HepG2 (cell line): ENCODE results near the gene REM2. TPM values are rescaled to one million over a fixed set of nuclear protein-coding genes. Genes with fewer than 3 reads are reported as not detected.
A peak's percentile ranks its signal among the peaks of the same experiment; 100 is the strongest.

Experiments
- ATAC-seq: fragments of 200-7000 bp; cut with Tn5 transposase; 3 replicates; pipeline ENCODE4 v1.9.1; 2020; ENCODE audit warnings: mild to moderate bottlenecking, moderate library complexity
- BruUV-seq: library from RNA; stranded (reverse); fragments of 400-500 nt; replicated peaks from 2 replicates; lab custom pipeline; 2021; lab: Mats Ljungman, UMichigan
- CTCF ChIA-PET: fragments of 300-600 bp; formaldehyde crosslinking; extraction: SDS; loops from one replicate; lab custom pipeline; 2021; ENCODE audit warnings: low total read pairs, inconsistent platforms, low intra/inter-chr PET ratio; lab: Yijun Ruan, JAX
- POLR2A ChIA-PET: fragments of 350-600 bp; sonication (Branson Sonifier 250); formaldehyde crosslinking; loops from one replicate; lab custom pipeline; 2020; ENCODE audit warnings: antibody characterized with exemption, inconsistent platforms; lab: Yijun Ruan, JAX
- DNase-seq: peaks from one replicate; pipeline ENCODE4 v3.0.0-alpha.2; 2015; ENCODE audit warnings: low spot score
- FAIRE-seq: peaks from 3 replicates; lab custom pipeline; 2011; peaks lifted over from hg19 to GRCh38; lab: Jason Lieb, UNC
- H2AFZ ChIP-seq: one replicate; pipeline ENCODE4 v1.6.1; 2011; ENCODE audit warnings: low read length, inconsistent platforms
- H3K27ac ChIP-seq: fragments of 300-600 bp; 3 replicates; pipeline ENCODE4 v1.8.0; 2011; ENCODE audit warnings: mixed run types, mild to moderate bottlenecking, mixed read lengths, low read length, inconsistent platforms; ENCODE audit not compliant: insufficient read depth; ENCODE audit errors: extremely low read length
- H3K27me3 ChIP-seq, 2 experiments: fragments of 200-600 bp in 1 of 2; 2 replicates in 1 of 2; 3 replicates in 1 of 2; pipeline versions ENCODE4 v1.6.0 to v1.8.0; 2011; ENCODE audit warnings: low read length in 2 of 2, mild to moderate bottlenecking in 2 of 2, moderate library complexity in 2 of 2, inconsistent platforms in 1 of 2; ENCODE audit not compliant: insufficient read depth in 2 of 2, control insufficient read depth in 1 of 2
- H3K36me3 ChIP-seq, 2 experiments: fragments of 200-600 bp in 1 of 2; replicated peaks in 1 of 2; 2 replicates in 1 of 2; 3 replicates in 1 of 2; pipeline versions ENCODE4 v1.5.1 to v1.8.0; 2011; ENCODE audit warnings: low read length in 2 of 2, inconsistent platforms in 1 of 2; ENCODE audit not compliant: insufficient read depth in 2 of 2, control insufficient read depth in 1 of 2
- H3K4me1 ChIP-seq: 2 replicates; pipeline ENCODE4 v1.5.1; 2012; ENCODE audit warnings: low read length, inconsistent platforms; ENCODE audit not compliant: insufficient read depth
- H3K4me2 ChIP-seq: 2 replicates; pipeline ENCODE4 v1.6.0; 2011; ENCODE audit warnings: low read depth, low read length, inconsistent platforms
- H3K4me3 ChIP-seq, 3 experiments: fragments of 200-600 bp in 1 of 3; sonication (generic), shearing (Covaris generic) in 1 of 3; replicated peaks in 1 of 3; 2 replicates each; pipeline ENCODE4 v1.5.1; 2011 to 2016; ENCODE audit warnings: low read length in 3 of 3, inconsistent platforms in 2 of 3, low read depth in 2 of 3, mild to moderate bottlenecking in 2 of 3, control low read depth in 1 of 3, mixed read lengths in 1 of 3; ENCODE audit not compliant: insufficient read depth in 1 of 3
- H3K79me2 ChIP-seq: one replicate; pipeline ENCODE4 v1.6.1; 2011; ENCODE audit warnings: low read length, inconsistent platforms; ENCODE audit not compliant: insufficient read depth
- H3K9ac ChIP-seq: 2 replicates; pipeline ENCODE4 v1.6.0; 2011; ENCODE audit warnings: mild to moderate bottlenecking, low read depth, low read length, inconsistent platforms; ENCODE audit not compliant: insufficient read depth
- H3K9me3 ChIP-seq: 2 replicates; pipeline ENCODE4 v1.5.1; 2012; ENCODE audit warnings: mild to moderate bottlenecking, low read length
- H4K20me1 ChIP-seq: 2 replicates; pipeline ENCODE4 v1.6.0; 2011; ENCODE audit warnings: inconsistent platforms, mild to moderate bottlenecking, low read length, moderate library complexity; ENCODE audit not compliant: insufficient read depth
- CEBPB ChIP-seq: IDR thresholded peaks from 2 replicates; pipeline ENCODE4 v1.6.1; 2011; ENCODE audit warnings: low read depth, low read length, improper control_type of control experiment, borderline replicate concordance
- MTERF4 ChIP-seq: sonication (generic); formaldehyde crosslinking; IDR thresholded peaks from 2 replicates; pipeline ENCODE4 v1.8.0; 2023; ENCODE audit warnings: mild to moderate bottlenecking, missing genetic modification reagents
- SSRP1 ChIP-seq: IDR thresholded peaks from 2 replicates; pipeline ENCODE4 v1.6.1; 2016; ENCODE audit warnings: control low read depth
- ZBTB21 ChIP-seq: sonication (generic); formaldehyde crosslinking; IDR thresholded peaks from 2 replicates; pipeline ENCODE4 v1.4.0; 2020; ENCODE audit warnings: missing genetic modification reagents
- ZBTB4 ChIP-seq: sonication (generic); formaldehyde crosslinking; IDR thresholded peaks from 2 replicates; pipeline ENCODE4 v1.4.0; 2020; ENCODE audit warnings: missing genetic modification reagents, mild to moderate bottlenecking, borderline replicate concordance
- ZC3H4 ChIP-seq: sonication (generic); formaldehyde crosslinking; IDR thresholded peaks from 2 replicates; pipeline ENCODE4 v1.4.0; 2020; ENCODE audit warnings: missing genetic modification reagents, borderline replicate concordance
- ZFX ChIP-seq: sonication (generic); formaldehyde crosslinking; IDR thresholded peaks from 2 replicates; pipeline ENCODE4 v1.4.0; 2020; ENCODE audit warnings: mild to moderate bottlenecking, low read depth, missing genetic modification reagents, moderate library complexity
- ZNF451 ChIP-seq: sonication (generic); formaldehyde crosslinking; IDR thresholded peaks from 2 replicates; pipeline ENCODE4 v1.5.0; 2020; ENCODE audit warnings: mild to moderate bottlenecking, missing genetic modification reagents
- ZNF558 ChIP-seq: sonication (generic); formaldehyde crosslinking; IDR thresholded peaks from 2 replicates; pipeline ENCODE4 v1.9.0; 2022; ENCODE audit warnings: mild to moderate bottlenecking, missing genetic modification reagents, borderline replicate concordance
- ZNF75D ChIP-seq: sonication (generic); formaldehyde crosslinking; IDR thresholded peaks from 2 replicates; pipeline ENCODE4 v1.8.1; 2023; ENCODE audit warnings: missing genetic modification reagents, mild to moderate bottlenecking, borderline replicate concordance
- ZXDC ChIP-seq: sonication (generic); formaldehyde crosslinking; IDR thresholded peaks from 2 replicates; pipeline ENCODE4 v1.5.0; 2020; ENCODE audit warnings: mild to moderate bottlenecking, missing genetic modification reagents
- WGBS: methylation state at CpG from one replicate; pipeline ENCODE4 v1.1.6; 2017; ENCODE audit warnings: low lambda C conversion rate; 5-methylcytosine and 5-hydroxymethylcytosine counted together
- in situ Hi-C: cut with HindIII; loops from 2 replicates; pipeline ENCODE4 v1.10.0; 2017; ENCODE audit warnings: low pct_unique_long_range_greater_than_20kb; ENCODE audit not compliant: extremely low pct_ligation_motif_present
- intact Hi-C: fragments of 100-400 bp; cut with micrococcal nuclease; formaldehyde crosslinking; loops from one replicate; pipeline ENCODE4 v1.10.0; 2022; ENCODE audit not compliant: unreplicated experiment
- polyA plus RNA-seq, 8 experiments: library from polyadenylated mRNA; depleted of rRNA in 3 of 8; stranded (reverse) in 7 of 8; unstranded in 1 of 8; fragments of >200 nt; fragmentation: Illumina TruSeq in 4 of 8; extraction: Trizol in 4 of 8; gene quantifications; 2 replicates each; pipeline versions ENCODE4 v1.2.1 to v1.2.3, GENCODE V29; 2011 to 2016; ENCODE audit warnings: low read depth in 4 of 8, missing spikeins in 1 of 8, mixed read lengths in 1 of 8; ENCODE audit not compliant: insufficient read depth in 1 of 8
- total RNA-seq, 5 experiments: library from RNA; depleted of rRNA; stranded (reverse); fragments of >200 nt; fragmentation: Illumina TruSeq; extraction: Trizol; gene quantifications; 2 replicates each; pipeline ENCODE4 v1.2.3, GENCODE V29; 2016; ENCODE audit warnings: low read depth in 1 of 5
- TF ChIP-seq, protein P1 (sequence below): sonication (generic); formaldehyde crosslinking; IDR thresholded peaks from 2 replicates; pipeline ENCODE4 v1.4.0; 2020; ENCODE audit warnings: mild to moderate bottlenecking, missing genetic modification reagents

Gene REM2
- total and polyA plus RNA-seq, 2 of the 13 experiments (the other 11 are each of a cell fraction or from before 2014, with no cell fraction given) = 0.20 TPM; not detected in 1

DNA sequence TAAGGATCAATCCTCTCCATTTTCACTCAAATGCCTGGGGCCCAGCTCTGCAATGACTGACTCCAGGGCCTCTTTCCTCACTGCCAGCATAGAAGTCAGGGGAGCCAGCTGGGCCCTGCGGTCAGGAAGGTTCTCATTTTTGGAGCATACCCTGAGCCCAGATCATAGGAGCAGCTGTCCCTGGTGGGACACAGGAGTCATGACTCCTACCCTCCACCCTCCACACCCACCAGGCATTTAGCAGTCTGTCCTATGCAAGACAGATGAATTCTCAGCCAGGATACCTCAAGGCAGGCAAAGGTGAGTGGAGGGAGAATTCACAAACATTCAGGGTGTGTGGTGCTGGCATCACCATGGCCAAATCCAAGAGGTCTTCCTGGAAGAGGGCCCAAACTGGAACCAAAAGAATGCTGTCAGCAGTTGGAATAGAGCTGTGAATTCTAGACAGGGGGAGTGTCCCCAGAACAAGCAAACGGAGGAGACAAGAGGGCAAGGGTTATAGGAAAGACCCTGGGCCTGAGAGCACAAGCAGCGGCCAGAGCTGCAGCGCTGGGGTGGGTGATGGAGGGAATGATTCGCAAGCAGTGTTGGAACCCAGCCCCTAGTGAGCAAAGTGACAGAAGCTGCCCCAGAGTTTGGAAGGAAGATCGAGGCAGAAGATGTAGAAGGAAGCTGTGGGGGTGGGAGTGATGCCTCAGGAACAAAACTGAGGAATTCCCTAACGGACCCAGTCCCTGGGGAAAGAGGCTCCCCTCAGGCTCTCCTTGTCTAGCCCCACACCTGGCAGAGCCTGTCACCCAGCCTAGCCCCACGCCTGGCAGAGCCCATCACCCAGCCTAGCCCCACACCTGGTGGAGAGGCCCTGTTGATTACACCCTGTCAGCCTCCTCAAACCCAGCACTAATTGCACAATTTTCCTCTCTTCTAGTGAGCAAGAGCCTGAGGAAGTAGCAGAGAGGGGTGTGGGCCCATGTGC lies 4.5 kb upstream of the REM2 start:
- no peaks in the 10 kb centered on the region for H3K79me2 ChIP-seq
- no peak overlapping the region for H2AFZ ChIP-seq
- in situ Hi-C loops = no loop called here
- TSS peak; percentile 16 for BruUV-seq
- DNase-seq (no peak), FAIRE-seq (no peak), ATAC-seq (no peak)
- 63% methylated on average over 8 of the region's 8 CpGs for WGBS
- ChIA-PET POLR2A (interaction anchor here (1.2 to 1.3 kb wide), 2 partner anchors 217 to 289 kb away, joined by 3 read pairs; partner anchors contain the start of genes ACIN1 and C14orf119), CTCF (no interaction called here)
- peaks cover 14% of the 10 kb centered on the region in 2 experiments; a peak in 4 of 5 replicates for H3K36me3 ChIP-seq
- peaks cover 17% of the 10 kb centered on the region for H3K4me1 ChIP-seq
- no peak overlapping the region for H3K4me2 ChIP-seq
- intact Hi-C loops = no loop called here
- no peak overlapping the region for H3K27ac ChIP-seq
- H4K20me1 ChIP-seq = no peaks in the 10 kb centered on the region; the same call in 1 of the 2 replicates
- no peaks in the 10 kb centered on the region for H3K9me3 ChIP-seq
- H3K9ac ChIP-seq = no peak overlapping the region
- peaks cover 4 to 18% of the 10 kb centered on the region in 2 experiments; a peak in 4 of 5 replicates for H3K27me3 ChIP-seq
- H3K4me3 ChIP-seq = no peak overlapping the region
- TF ChIP-seq ZNF558 (CRISPR knock-in tag) (0 out of 2 replicates have a peak, but pooled peaks have one; percentile 27), SSRP1 (CRISPR knock-in tag) (0 out of 2 replicates have a peak, but pooled peaks have one; percentile 43), ZC3H4 (CRISPR knock-in tag) (0 out of 2 replicates have a peak, but pooled peaks have one; percentile 16), ZNF451 (no peak), CEBPB (peak; percentile 48; the same call in 1 of the 2 replicates), ZBTB4 (0 out of 2 replicates have a peak, but pooled peaks have one; percentile 6), ZBTB21 (peak; percentile 7; the same call in 1 of the 2 replicates), ZXDC (CRISPR knock-in tag) (0 out of 2 replicates have a peak, but pooled peaks have one; percentile 30), ZNF75D (CRISPR knock-in tag) (0 out of 2 replicates have a peak, but pooled peaks have one; percentile 70), ZFX (CRISPR knock-in tag) (peak; percentile 31; the same call in 1 of the 2 replicates), MTERF4 (no peak)
- TF ChIP-seq, protein P1, sequence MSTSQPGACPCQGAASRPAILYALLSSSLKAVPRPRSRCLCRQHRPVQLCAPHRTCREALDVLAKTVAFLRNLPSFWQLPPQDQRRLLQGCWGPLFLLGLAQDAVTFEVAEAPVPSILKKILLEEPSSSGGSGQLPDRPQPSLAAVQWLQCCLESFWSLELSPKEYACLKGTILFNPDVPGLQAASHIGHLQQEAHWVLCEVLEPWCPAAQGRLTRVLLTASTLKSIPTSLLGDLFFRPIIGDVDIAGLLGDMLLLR = peak; percentile 36; the same call in 1 of the 2 replicates
